GM23248 (cell line): ENCODE measurements around the gene STRA6.
"Not testable (repeated sequence)": the region's sequence is repeated elsewhere in the genome, so short reads cannot be mapped to it uniquely, and the experiment has no call there.

ENCODE experiments used
- EZH2 ChIP-seq: fragments of 200-600 bp; sonication (generic); IDR thresholded peaks from 2 replicates; pipeline ENCODE4 v1.6.1; 2018; ENCODE audit warnings: antibody characterized with exemption, mild to moderate bottlenecking; ENCODE audit not compliant: insufficient read depth, poor library complexity, severe bottlenecking
- EZH2phosphoT487 ChIP-seq: fragments of 200-600 bp; sonication (generic); IDR thresholded peaks from 2 replicates; pipeline ENCODE4 v1.6.1; 2018; ENCODE audit warnings: antibody characterized with exemption, moderate library complexity, mild to moderate bottlenecking, low read depth; ENCODE audit not compliant: insufficient read depth

- TF ChIP-seq EZH2, EZH2phosphoT487: not testable (repeated sequence)
Measured at GRCh38 chr15:74160390-74160789, 42.2 kb downstream of the STRA6 start.
